RWPE2 (cell line): ENCODE measurements around the gene KCNMA1.

Experiments
- ATAC-seq: fragments of 200-7000 bp; cut with Tn5 transposase; 3 replicates; pipeline ENCODE4 v1.9.1; 2021; ENCODE audit warnings: low read depth
- DNase-seq: peaks from one replicate; pipeline ENCODE4 v3.0.0-alpha.2; 2020; ENCODE audit warnings: low spot score
- H3K27ac ChIP-seq: fragments of 450-650 bp; 2 replicates; pipeline ENCODE4 v1.5.1; 2017; ENCODE audit warnings: mild to moderate bottlenecking; ENCODE audit not compliant: poor library complexity, severe bottlenecking
- H3K27me3 ChIP-seq: fragments of 250-450 bp; sonication (Bioruptor Pico); 2 replicates; pipeline ENCODE4 v1.5.1; 2021; ENCODE audit warnings: mild to moderate bottlenecking, moderate library complexity; ENCODE audit not compliant: insufficient read depth, poor library complexity, severe bottlenecking
- H3K36me3 ChIP-seq: fragments of 250-450 bp; sonication (Bioruptor Pico); 2 replicates; pipeline ENCODE4 v1.5.1; 2020; ENCODE audit warnings: low read depth, mild to moderate bottlenecking, moderate library complexity
- H3K4me1 ChIP-seq: fragments of 250-450 bp; sonication (Bioruptor Pico); 2 replicates; pipeline ENCODE4 v1.5.1; 2021; ENCODE audit warnings: mild to moderate bottlenecking, moderate library complexity; ENCODE audit not compliant: insufficient read depth, poor library complexity, severe bottlenecking
- H3K4me3 ChIP-seq: fragments of 250-450 bp; sonication (Bioruptor Pico); 2 replicates; pipeline ENCODE4 v1.5.1; 2021; ENCODE audit warnings: mild to moderate bottlenecking, moderate library complexity; ENCODE audit not compliant: severe bottlenecking
- H3K9me3 ChIP-seq: fragments of 250-450 bp; sonication (Bioruptor Pico); 2 replicates; pipeline ENCODE4 v1.5.1; 2021; ENCODE audit warnings: mild to moderate bottlenecking, moderate library complexity; ENCODE audit not compliant: severe bottlenecking
- TF ChIP-seq, protein P1 (sequence below): fragments of 450-650 bp; IDR thresholded peaks from one replicate; pipeline ENCODE4 v1.5.1; 2017; ENCODE audit warnings: mild to moderate bottlenecking, moderate library complexity; ENCODE audit not compliant: poor library complexity, severe bottlenecking

Gene KCNMA1

GRCh38 chr10:77566236-77566635 lies 71.4 kb downstream of the KCNMA1 start:
- ATAC-seq, result no peak
- no peak overlapping the region for H3K27ac ChIP-seq
- H3K9me3 ChIP-seq, result no peaks in the 10 kb centered on the region
- H3K4me1 ChIP-seq, result peaks cover 14% of the 10 kb centered on the region
- no peak for DNase-seq
- H3K36me3 ChIP-seq, result no peaks in the 10 kb centered on the region
- TF ChIP-seq, protein P1, sequence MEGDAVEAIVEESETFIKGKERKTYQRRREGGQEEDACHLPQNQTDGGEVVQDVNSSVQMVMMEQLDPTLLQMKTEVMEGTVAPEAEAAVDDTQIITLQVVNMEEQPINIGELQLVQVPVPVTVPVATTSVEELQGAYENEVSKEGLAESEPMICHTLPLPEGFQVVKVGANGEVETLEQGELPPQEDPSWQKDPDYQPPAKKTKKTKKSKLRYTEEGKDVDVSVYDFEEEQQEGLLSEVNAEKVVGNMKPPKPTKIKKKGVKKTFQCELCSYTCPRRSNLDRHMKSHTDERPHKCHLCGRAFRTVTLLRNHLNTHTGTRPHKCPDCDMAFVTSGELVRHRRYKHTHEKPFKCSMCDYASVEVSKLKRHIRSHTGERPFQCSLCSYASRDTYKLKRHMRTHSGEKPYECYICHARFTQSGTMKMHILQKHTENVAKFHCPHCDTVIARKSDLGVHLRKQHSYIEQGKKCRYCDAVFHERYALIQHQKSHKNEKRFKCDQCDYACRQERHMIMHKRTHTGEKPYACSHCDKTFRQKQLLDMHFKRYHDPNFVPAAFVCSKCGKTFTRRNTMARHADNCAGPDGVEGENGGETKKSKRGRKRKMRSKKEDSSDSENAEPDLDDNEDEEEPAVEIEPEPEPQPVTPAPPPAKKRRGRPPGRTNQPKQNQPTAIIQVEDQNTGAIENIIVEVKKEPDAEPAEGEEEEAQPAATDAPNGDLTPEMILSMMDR, result no peak
- no peak overlapping the region for H3K4me3 ChIP-seq
- no peaks in the 10 kb centered on the region for H3K27me3 ChIP-seq

DNA sequence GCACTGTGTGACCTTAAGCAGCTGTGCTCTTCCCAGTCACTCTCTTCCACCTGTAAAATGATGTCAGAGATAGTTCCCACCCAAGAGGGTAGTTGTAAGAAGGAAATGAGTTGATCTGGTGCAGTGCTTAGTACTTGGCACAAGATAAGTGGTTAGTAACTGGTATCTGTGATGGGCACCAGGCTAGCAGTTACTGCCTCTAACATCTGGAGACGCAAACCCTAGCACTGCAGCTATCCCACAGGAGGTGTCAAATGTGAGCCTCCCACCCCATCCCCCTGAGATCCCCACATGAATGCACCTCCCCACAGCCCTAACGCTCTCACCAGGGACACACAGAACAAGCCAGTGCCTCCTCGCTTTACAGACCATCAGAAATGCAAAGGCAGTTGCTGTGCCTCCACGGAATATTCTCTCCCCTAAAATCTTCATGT lies 72.0 kb downstream of the KCNMA1 start:
- Histone ChIP-seq H3K9me3 (no peaks in the 10 kb centered on the region), H3K4me1 (peaks cover 14% of the 10 kb centered on the region), H3K4me3 (no peak overlapping the region), H3K27me3 (no peaks in the 10 kb centered on the region), H3K36me3 (no peaks in the 10 kb centered on the region), H3K27ac (peak overlapping the region; percentile 32)
- DNase-seq (no peak), ATAC-seq (no peak)
- TF ChIP-seq, protein P1, result no peak

DNA sequence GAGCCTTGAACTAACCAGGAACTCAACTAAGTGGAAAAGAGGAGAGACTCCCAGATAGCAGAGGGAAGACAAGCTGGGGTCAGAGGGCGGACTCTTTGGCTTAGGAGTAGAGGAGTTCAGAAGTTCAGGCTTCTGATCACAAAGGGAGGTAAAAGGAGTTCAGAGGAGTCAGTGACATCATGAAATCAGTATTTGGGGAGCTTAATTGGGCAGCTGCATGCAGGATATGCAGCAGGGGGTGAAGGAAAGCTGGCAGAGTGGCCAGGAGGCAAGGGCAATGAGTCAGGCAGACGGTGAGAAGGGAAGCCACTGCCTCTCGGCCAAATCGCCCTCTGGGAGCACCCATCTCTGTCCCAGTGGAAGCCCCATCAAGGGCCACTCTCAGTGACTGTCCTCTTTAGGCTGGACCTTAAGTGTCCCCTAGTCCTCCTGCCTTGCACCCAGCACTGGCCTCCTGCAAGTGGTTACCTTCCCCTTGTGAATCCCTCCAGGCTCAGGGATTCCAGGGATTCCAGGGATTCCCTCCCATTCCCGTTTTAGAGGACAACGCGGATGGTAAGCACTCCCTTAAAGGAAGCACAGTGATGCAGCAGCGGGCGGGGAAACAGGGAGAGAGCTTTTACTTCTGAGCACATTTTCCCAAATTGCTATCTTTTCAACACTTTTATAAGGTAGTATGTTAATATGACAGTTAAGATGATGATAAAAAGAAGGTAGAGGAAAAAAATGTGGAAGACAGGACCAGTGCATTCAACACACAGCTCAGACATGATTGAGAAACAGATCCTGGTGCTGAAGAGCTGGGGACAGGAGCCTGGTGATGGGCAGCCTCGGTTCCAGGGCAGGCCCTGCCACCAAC lies 72.6 kb downstream of the KCNMA1 start:
- peak overlapping the region; percentile 32 for H3K27ac ChIP-seq
- H3K4me1 ChIP-seq, result peaks cover 14% of the 10 kb centered on the region
- no peak overlapping the region for H3K4me3 ChIP-seq
- peak; percentile 88 for ATAC-seq
- H3K9me3 ChIP-seq, result no peaks in the 10 kb centered on the region
- TF ChIP-seq, protein P1, result no peak
- H3K27me3 ChIP-seq, result no peaks in the 10 kb centered on the region
- DNase-seq, result no peak
- H3K36me3 ChIP-seq, result no peaks in the 10 kb centered on the region

- peaks cover 14% of the 10 kb centered on the region for H3K4me1 ChIP-seq
- H3K27me3 ChIP-seq, result no peaks in the 10 kb centered on the region
- ATAC-seq, result no peak
- no peak overlapping the region for H3K4me3 ChIP-seq
- DNase-seq, result no peak
- TF ChIP-seq, protein P1, result no peak
- H3K27ac ChIP-seq, result no peak overlapping the region
- H3K9me3 ChIP-seq, result no peaks in the 10 kb centered on the region
- H3K36me3 ChIP-seq, result no peaks in the 10 kb centered on the region
These were observed 73.9 kb downstream of the KCNMA1 start for GRCh38 chr10:77563638-77564270.

GRCh38 chr10:77562742-77563141 lies 74.9 kb downstream of the KCNMA1 start:
- ATAC-seq (no peak), DNase-seq (no peak)
- Histone ChIP-seq H3K4me1 (peaks cover 14% of the 10 kb centered on the region), H3K4me3 (no peak overlapping the region), H3K9me3 (no peaks in the 10 kb centered on the region), H3K36me3 (no peaks in the 10 kb centered on the region), H3K27ac (no peak overlapping the region), H3K27me3 (no peaks in the 10 kb centered on the region)
- TF ChIP-seq, protein P1, result no peak
